Measurements from ENCODE around the gene RPS6KA3.

- TF ChIP-seq POLR2A (IDR thresholded peaks at IDR 0.05): no peak
- no peak for TF ChIP-seq CTCF (IDR thresholded peaks at IDR 0.05)
Observed at GRCh38 chrX:20240201-20240600, 26.5 kb downstream of the RPS6KA3 start.
